Psoas muscle (tissue), 8 donors: ENCODE measurements around the gene B4GALT7. TPM values are rescaled to one million over a fixed set of nuclear protein-coding genes. Genes with fewer than 3 reads are reported as not detected.
A peak's percentile ranks its signal among the peaks of the same experiment; 100 is the strongest.
"Not testable (repeated sequence)": the region's sequence is repeated elsewhere in the genome, so short reads cannot be mapped to it uniquely, and the experiment has no call there.

ENCODE experiments used
- ATAC-seq, 4 donors: fragments of 200-7000 bp; cut with Tn5 transposase; one replicate each; pipeline ENCODE4 v1.9.1; 2020; ENCODE audit warnings: moderate library complexity in 3 of 4, mild to moderate bottlenecking in 2 of 4
- DNase-seq, 2 donors: peaks; one replicate each; pipeline ENCODE4 v3.0.0-alpha.2; 2020
- H3K27ac ChIP-seq: fragments of 200-600 bp; one replicate; pipeline ENCODE4 v1.8.0; 2022
- H3K27me3 ChIP-seq, 3 donors: fragments of 200-600 bp in 1 of 3; one replicate each; pipeline versions ENCODE4 v1.6.1 to v1.8.0; 2013 to 2022; ENCODE audit warnings: low read length in 2 of 3, mild to moderate bottlenecking in 2 of 3, moderate library complexity in 1 of 3; ENCODE audit not compliant: insufficient read depth in 3 of 3
- H3K36me3 ChIP-seq, 2 donors: fragments of 200-600 bp in 1 of 2; one replicate each; pipeline versions ENCODE4 v1.6.1 to v1.8.0; 2013 to 2022; ENCODE audit warnings: low read depth in 1 of 2, mild to moderate bottlenecking in 1 of 2, moderate library complexity in 1 of 2; ENCODE audit not compliant: insufficient read depth in 1 of 2
- H3K4me1 ChIP-seq: fragments of 200-600 bp; one replicate; pipeline ENCODE4 v1.8.0; 2022
- H3K4me3 ChIP-seq: fragments of 200-600 bp; one replicate; pipeline ENCODE4 v1.8.0; 2022; ENCODE audit warnings: mild to moderate bottlenecking
- H3K9me3 ChIP-seq: fragments of 200-600 bp; one replicate; pipeline ENCODE4 v1.8.0; 2022
- WGBS, 3 donors: extraction: QIAGEN DNeasy Blood & Tissue Kit; methylation state at CpG; one replicate each; pipeline versions ENCODE4 v1.1.6 to v1.1.7; 2013; 5-methylcytosine and 5-hydroxymethylcytosine counted together
- intact Hi-C, 2 donors: fragments of 100-400 bp; cut with DNase I; formaldehyde crosslinking; loops; one replicate each; pipeline versions ENCODE4 v1.11.0 to v1.14.2; 2022
- polyA plus RNA-seq, 3 donors: library from polyadenylated mRNA; stranded (reverse); fragments of 200-250 nt; gene quantifications; one replicate each; pipeline ENCODE4 v1.2.3, GENCODE V29; 2013
- total RNA-seq, 4 donors: library from RNA; stranded (reverse); fragmentation: NEBNext Ultra II Directional in 2 of 4; extraction: Animal tissue kit (Norgen Biotek cat#: 25700) in 2 of 4; gene quantifications; one replicate each; pipeline versions ENCODE4 v1.2.1 to v1.2.4, GENCODE V29; 2021 to 2023
- TF ChIP-seq, protein P1 (sequence below): fragments of 200-600 bp; IDR thresholded peaks from one replicate; pipeline ENCODE4 v1.8.0; 2022; ENCODE audit warnings: antibody characterized with exemption
- donor health status: healthy with polysubstance abuse.
- donor health status: DM: no; HTN: no; CAD: no; lungs with moderate emphysema.
- donor health status: Bipolar disorder and iron deficiency.
- donor health status: healthy.
- donor health status: DM: yes; HTN: yes; CAD: no.
- donor health status: DM: no; HTN: no; CAD: no.
- donor health status: DM: no; HTN: no; CAD: no.
- donor health status: DM: yes; HTN: yes; CAD: no.

The B4GALT7 gene
- total and polyA plus RNA-seq, 7 donors, result 12.7 to 23.1 (median 14.7) TPM

DNA sequence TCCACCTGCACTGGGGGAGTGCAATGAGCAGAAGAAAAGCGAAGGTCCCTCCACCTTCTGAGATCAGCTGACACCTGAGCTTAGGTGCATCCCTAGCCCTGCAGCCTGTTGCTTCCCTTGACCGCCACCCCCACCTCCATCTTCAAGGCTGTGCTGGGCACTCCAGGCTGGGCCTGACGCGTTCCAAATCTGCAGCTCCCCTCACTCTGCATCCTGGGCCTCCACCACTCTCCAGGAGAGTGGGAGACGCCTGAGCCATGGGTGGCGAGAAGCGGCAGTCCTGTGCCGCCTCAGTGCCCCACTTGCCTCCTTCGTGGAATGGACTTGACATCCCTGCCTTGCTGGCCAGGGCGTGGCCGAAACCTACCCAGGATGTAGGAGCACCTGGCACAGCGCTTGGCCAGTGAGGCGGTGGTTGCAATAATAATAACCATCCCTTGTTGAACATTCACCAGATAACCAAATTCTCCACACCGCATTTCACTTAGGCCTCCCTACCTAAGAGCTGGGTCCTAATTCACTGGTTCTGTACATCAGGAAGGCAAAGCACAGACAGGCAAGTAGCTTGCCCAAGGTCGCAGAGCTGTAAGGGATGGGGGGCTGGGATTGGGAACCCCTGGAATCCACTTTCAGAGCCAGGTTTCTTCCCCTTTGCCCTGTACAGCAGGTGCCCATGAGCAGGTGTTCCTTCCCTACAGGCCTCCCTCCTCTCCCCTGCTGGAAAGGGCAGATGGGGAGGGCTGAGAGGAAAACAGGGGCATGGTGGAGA lies 11.7 kb downstream of the B4GALT7 start:
- WGBS, 3 donors, result 87 to 92% (median 87%) methylated on average over 15 of the region's 15 CpGs
- H3K9me3 ChIP-seq, result no peaks in the 10 kb centered on the region
- ATAC-seq, result no peak
- H3K4me3 ChIP-seq, result no peak overlapping the region
- peaks cover 0 to 11% of the 10 kb centered on the region in 2 donors for H3K36me3 ChIP-seq
- DNase-seq, result no peak
- H3K27me3 ChIP-seq, result no peaks in the 10 kb centered on the region
- H3K4me1 ChIP-seq, result peaks cover 4% of the 10 kb centered on the region
- intact Hi-C loops, result no loop called here
- TF ChIP-seq, protein P1, sequence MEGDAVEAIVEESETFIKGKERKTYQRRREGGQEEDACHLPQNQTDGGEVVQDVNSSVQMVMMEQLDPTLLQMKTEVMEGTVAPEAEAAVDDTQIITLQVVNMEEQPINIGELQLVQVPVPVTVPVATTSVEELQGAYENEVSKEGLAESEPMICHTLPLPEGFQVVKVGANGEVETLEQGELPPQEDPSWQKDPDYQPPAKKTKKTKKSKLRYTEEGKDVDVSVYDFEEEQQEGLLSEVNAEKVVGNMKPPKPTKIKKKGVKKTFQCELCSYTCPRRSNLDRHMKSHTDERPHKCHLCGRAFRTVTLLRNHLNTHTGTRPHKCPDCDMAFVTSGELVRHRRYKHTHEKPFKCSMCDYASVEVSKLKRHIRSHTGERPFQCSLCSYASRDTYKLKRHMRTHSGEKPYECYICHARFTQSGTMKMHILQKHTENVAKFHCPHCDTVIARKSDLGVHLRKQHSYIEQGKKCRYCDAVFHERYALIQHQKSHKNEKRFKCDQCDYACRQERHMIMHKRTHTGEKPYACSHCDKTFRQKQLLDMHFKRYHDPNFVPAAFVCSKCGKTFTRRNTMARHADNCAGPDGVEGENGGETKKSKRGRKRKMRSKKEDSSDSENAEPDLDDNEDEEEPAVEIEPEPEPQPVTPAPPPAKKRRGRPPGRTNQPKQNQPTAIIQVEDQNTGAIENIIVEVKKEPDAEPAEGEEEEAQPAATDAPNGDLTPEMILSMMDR, result no peak
- no peak overlapping the region for H3K27ac ChIP-seq

DNA sequence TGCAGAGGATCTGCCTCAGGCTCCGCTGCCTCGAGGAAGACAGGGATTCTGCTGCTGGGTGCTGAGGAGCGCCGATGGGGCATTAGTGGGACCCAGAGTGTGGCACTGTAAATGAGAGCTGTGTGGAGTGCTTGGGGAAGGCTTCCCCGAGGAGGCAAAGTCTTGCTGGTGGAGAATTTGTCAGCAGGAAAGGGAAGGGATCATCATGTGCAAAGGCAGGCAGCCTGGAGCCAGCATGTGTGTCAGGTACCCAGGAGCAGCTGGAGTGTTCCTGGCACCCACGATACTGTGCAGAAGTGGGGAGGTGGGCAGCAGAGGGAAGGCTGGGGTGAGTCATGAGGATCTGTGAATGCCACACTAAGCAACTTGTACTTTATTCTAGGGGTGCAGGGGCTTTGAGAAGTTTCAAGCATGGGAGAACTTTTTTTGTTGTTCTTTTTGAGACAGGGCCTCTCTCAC lies 12.3 kb downstream of the B4GALT7 start:
- Histone ChIP-seq H3K36me3 (peaks cover 0 to 17% of the 10 kb centered on the region in 2 donors), H3K4me3 (no peak overlapping the region), H3K27me3 (no peaks in the 10 kb centered on the region), H3K27ac (no peak overlapping the region), H3K9me3 (no peaks in the 10 kb centered on the region), H3K4me1 (peaks cover 4% of the 10 kb centered on the region)
- TF ChIP-seq, protein P1, result no peak
- ATAC-seq (no peak), DNase-seq (no peak)
- WGBS, 3 donors, result 68 to 76% (median 74%) methylated on average over 6 of the region's 6 CpGs
- intact Hi-C loops, result no loop called here

DNA sequence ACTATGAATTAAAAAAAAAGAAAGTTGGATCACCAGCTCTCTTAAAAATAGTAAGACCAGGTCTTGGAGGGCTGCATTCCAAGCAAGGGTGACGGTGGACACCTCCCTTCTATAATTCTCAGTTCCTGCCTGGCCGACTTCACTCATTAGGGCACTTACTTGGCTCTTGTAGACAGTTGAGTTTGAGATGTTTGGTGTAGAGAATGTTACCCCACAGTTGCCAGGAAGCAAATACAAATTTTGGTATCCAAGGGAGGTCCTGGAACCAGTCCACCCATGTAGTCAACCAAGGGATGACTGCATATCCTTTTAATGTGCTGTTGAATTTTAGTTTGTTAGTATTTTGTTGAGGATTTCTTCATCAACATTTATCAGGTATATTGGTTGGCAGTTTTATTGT lies 20.6 kb downstream of the B4GALT7 start:
- H3K4me3 ChIP-seq, result no peak overlapping the region
- no peaks in the 10 kb centered on the region for H3K9me3 ChIP-seq
- no peaks in the 10 kb centered on the region for H3K4me1 ChIP-seq
- H3K36me3 ChIP-seq, result peaks cover 0 to 99% of the 10 kb centered on the region in 2 donors
- H3K27ac ChIP-seq, result no peak overlapping the region
- TF ChIP-seq, protein P1, result no peak
- WGBS, 3 donors, result 60 to 86% (median 70%) methylated on average over 2 of the region's 2 CpGs
- DNase-seq (no peak), ATAC-seq (no peak)
- H3K27me3 ChIP-seq, result no peaks in the 10 kb centered on the region
- intact Hi-C loops, result no loop called here

DNA sequence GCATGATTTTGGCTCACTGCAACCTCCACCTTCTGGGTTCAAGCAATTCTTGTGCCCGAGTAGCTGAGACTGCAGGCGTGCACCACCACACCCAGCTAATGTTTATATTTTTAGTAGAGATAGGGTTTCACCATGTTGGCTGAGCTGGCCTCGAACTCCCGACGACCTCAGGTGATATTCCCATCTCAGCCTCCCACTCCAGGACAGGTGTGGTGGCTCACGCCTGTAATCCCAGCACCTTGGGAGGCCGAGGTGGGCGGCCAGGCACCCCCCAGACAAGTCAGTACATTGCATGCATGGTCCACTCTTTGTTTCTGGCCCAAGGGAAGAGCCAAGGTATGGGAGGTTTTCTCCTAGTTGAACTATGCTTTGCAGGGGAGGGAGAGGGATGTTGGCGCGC lies 24.2 kb downstream of the B4GALT7 start:
- H3K27ac ChIP-seq, H3K4me1 ChIP-seq, H3K9me3 ChIP-seq, ATAC-seq, H3K27me3 ChIP-seq, DNase-seq, intact Hi-C loops, H3K4me3 ChIP-seq: not testable (repeated sequence)
- peaks cover 0 to 79% of the 10 kb centered on the region in 2 donors for H3K36me3 ChIP-seq
- 83 to 98% (median 92%) methylated on average over 10 of the region's 10 CpGs for WGBS, 3 donors

DNA sequence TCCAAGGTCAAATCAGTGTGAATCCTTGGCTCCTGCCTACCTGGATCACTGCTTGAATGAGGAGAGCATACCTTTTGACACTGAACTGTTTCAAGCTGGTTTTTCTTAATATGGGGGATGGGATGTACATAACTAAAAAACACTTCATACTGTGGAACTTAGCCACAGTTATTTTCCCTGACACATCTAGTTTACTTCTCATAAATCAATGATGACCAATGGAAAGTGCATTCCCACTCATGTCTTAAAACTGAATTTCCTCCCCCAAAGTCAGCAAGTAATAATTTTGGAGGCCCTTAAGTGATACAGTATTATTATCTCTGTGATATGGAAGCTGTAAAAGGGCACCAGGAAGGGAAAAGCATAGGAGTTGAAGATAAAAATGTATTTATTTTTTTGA lies 30.3 kb downstream of the B4GALT7 start:
- ATAC-seq, intact Hi-C loops, DNase-seq, H3K4me3 ChIP-seq, H3K27ac ChIP-seq, H3K4me1 ChIP-seq, H3K27me3 ChIP-seq, H3K9me3 ChIP-seq: not testable (repeated sequence)
- H3K36me3 ChIP-seq, result peaks cover 0 to 20% of the 10 kb centered on the region in 2 donors

DNA sequence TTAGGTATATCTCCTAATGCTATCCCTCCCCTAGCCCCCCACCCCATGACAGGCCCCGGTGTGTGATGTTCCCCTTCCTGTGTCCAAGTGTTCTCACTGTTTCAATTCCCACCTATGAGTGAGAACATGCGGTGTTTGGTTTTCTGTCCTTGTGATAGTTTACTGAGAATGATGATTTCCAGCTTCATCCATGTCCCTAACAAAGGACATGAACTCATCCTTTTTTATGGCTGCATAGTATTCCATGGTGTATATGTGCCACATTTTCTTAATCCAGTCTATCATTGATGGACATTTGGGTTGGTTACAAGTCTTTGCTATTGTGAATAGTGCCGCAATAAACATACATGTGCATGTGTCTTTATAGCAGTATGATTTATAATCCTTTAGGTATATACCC lies 35.0 kb downstream of the B4GALT7 start:
- H3K27ac ChIP-seq, intact Hi-C loops, ATAC-seq, H3K4me3 ChIP-seq, H3K4me1 ChIP-seq, H3K36me3 ChIP-seq, H3K27me3 ChIP-seq, H3K9me3 ChIP-seq, DNase-seq: not testable (repeated sequence)
- WGBS, 3 donors, result 92 to 98% (median 96%) methylated on average over 3 of the region's 3 CpGs

DNA sequence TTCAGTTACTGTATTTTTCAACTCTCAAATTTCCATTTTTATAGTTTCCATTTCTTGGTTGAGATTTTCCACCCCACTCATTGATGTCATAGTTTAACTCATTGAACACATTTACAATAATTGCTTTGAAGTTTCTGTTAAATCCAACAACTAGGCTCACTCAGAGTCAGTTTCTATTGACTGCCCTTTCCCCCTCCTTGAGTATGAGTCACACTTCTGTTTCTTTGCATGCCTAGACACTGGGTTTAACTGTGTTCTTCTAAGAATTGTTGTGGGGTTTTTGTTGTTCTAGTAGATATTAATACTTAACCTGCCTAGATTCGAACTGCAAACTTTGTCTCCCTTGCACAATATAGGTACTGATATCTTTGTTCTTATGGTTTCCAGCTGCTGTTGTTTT lies 45.5 kb downstream of the B4GALT7 start:
- intact Hi-C loops, H3K4me1 ChIP-seq, DNase-seq, ATAC-seq, H3K27me3 ChIP-seq, H3K27ac ChIP-seq, H3K36me3 ChIP-seq, H3K4me3 ChIP-seq, H3K9me3 ChIP-seq: not testable (repeated sequence)
- no CpG with 5 or more reads among the region's 1 CpG for WGBS, 3 donors

DNA sequence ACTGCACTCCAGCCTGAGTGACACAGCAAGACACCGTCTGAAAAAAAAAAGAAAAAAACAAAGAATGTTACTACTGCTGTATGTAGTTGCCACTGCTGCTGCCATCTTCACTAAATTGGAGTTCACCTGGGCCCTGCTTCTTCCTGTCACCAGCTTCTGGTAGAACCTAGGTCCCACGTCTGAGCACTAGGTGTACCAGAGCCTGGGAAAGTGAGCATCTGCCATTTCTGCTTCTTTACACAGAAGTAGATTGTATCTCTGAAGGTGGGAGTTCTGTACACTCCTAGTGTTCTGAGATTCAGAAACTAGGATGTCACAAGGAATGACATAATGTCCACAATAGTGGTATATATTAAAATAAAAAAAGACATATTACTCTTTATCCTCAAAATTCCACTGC lies 51.3 kb downstream of the B4GALT7 start:
- 92 to 100% (median 95%) methylated on average over 2 of the region's 2 CpGs for WGBS, 3 donors
- H3K4me1 ChIP-seq, H3K36me3 ChIP-seq, DNase-seq, H3K9me3 ChIP-seq, H3K27me3 ChIP-seq, intact Hi-C loops, H3K27ac ChIP-seq, H3K4me3 ChIP-seq, ATAC-seq: not testable (repeated sequence)

DNA sequence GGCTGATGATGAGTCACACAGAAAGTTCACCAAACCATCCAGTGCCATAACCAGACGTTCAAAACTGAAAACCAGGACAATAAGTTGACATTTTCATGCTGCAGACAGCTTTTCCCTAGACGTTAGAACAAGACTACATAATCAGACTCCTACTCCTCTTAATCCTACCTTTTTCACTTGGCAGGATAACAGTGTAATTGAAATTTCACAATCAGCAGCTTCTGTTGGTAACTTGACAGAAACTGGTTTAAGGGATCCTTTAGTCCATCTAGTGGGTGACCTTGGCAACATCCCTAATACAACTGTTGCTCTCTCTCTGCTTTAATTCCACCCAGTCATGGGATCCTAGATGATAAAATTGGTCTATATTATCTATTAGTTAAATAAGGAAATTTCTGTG lies 57.9 kb downstream of the B4GALT7 start:
- intact Hi-C loops, H3K27me3 ChIP-seq, H3K4me1 ChIP-seq, H3K4me3 ChIP-seq, H3K36me3 ChIP-seq, H3K27ac ChIP-seq, DNase-seq, H3K9me3 ChIP-seq: not testable (repeated sequence)
- peak in 3 of 4 donors; percentile 51 to 84 (median 56) for ATAC-seq
- 8 to 32% (median 9%) methylated on average over 2 of the region's 2 CpGs for WGBS, 3 donors
